Retina (tissue), 1 donor: ENCODE results near the gene TEKT1.
A peak's percentile ranks its signal among the peaks of the same experiment; 100 is the strongest.
"Not testable (repeated sequence)": the region's sequence is repeated elsewhere in the genome, so short reads cannot be mapped to it uniquely, and the experiment has no call there.

Experiments
- DNase-seq: peaks from one replicate; pipeline ENCODE4 v3.0.0-alpha.2; 2016

TEKT1 gene

GRCh38 chr17:6815775-6816174 is 15.8 kb downstream of the TEKT1 start:
- DNase-seq: no peak

GRCh38 chr17:6812295-6812694 is 19.2 kb downstream of the TEKT1 start:
- no peak for DNase-seq

GRCh38 chr17:6811510-6811909 is 20.0 kb downstream of the TEKT1 start:
- DNase-seq: no peak

- no peak for DNase-seq
Measured at GRCh38 chr17:6800422-6801027, 31.0 kb downstream of the TEKT1 start.

GRCh38 chr17:6799738-6800137 is 31.8 kb downstream of the TEKT1 start:
- DNase-seq: no peak

GRCh38 chr17:6797718-6798351 is 33.7 kb downstream of the TEKT1 start:
- DNase-seq: no peak

GRCh38 chr17:6796887-6797490 is 34.5 kb downstream of the TEKT1 start:
- DNase-seq: no peak

GRCh38 chr17:6796017-6796886 is 35.3 kb downstream of the TEKT1 start:
- no peak for DNase-seq

GRCh38 chr17:6793748-6794493 is 37.6 kb downstream of the TEKT1 start:
- no peak for DNase-seq

- no peak for DNase-seq
Measured at GRCh38 chr17:6789146-6789545, 42.4 kb downstream of the TEKT1 start.

GRCh38 chr17:6787081-6787693 is 44.3 kb downstream of the TEKT1 start:
- no peak for DNase-seq

- DNase-seq: no peak
Measured at GRCh38 chr17:6786618-6787017, 44.9 kb downstream of the TEKT1 start.

GRCh38 chr17:6782244-6782643 is 49.3 kb downstream of the TEKT1 start:
- no peak for DNase-seq

GRCh38 chr17:6780886-6781285 is 50.6 kb downstream of the TEKT1 start:
- DNase-seq: no peak

- DNase-seq: no peak
Measured at GRCh38 chr17:6780001-6780400, 51.5 kb downstream of the TEKT1 start.

GRCh38 chr17:6779411-6779810 is 52.1 kb downstream of the TEKT1 start:
- no peak for DNase-seq

GRCh38 chr17:6775871-6776405 is 55.6 kb downstream of the TEKT1 start, which contains the start of gene FBXO39:
Gene FBXO39 (plus strand): TSS chr17:6776215. CDS start chr17:6779869, 3,654 bp downstream.
- DNase-seq: peak; percentile 40

- not testable (repeated sequence) for DNase-seq
Measured at GRCh38 chr17:6774906-6775305, 56.6 kb downstream of the TEKT1 start.

GRCh38 chr17:6772016-6772415 is 59.5 kb downstream of the TEKT1 start:
- DNase-seq: no peak

- no peak for DNase-seq
Measured at GRCh38 chr17:6768447-6768846, 63.1 kb downstream of the TEKT1 start.

GRCh38 chr17:6761779-6762178 is 69.8 kb downstream of the TEKT1 start:
- no peak for DNase-seq

GRCh38 chr17:6757747-6758146 is 73.8 kb downstream of the TEKT1 start:
- no peak for DNase-seq
